GM06990 (cell line): Measurements from ENCODE around the gene SRSF6.
A peak's percentile ranks its signal among the peaks of the same experiment; 100 is the strongest.

Experiments used
- DNase-seq: peaks from one replicate; pipeline ENCODE4 v3.0.0-alpha.2; 2011; ENCODE audit not compliant: insufficient read length; ENCODE audit errors: extremely low read depth
- H3K27me3 ChIP-seq: replicated peaks from 2 replicates; pipeline ENCODE4 v1.6.0; 2011; ENCODE audit warnings: low read length; ENCODE audit not compliant: control insufficient read depth, insufficient read depth
- H3K36me3 ChIP-seq: 2 replicates; pipeline ENCODE4 v1.5.1; 2011; ENCODE audit warnings: low read length; ENCODE audit not compliant: control insufficient read depth, insufficient read depth
- H3K4me3 ChIP-seq: replicated peaks from 2 replicates; pipeline ENCODE4 v1.5.1; 2011; ENCODE audit warnings: low read depth, mild to moderate bottlenecking, control low read depth, low read length
- TF ChIP-seq, protein P1 (sequence below): IDR thresholded peaks from 2 replicates; pipeline ENCODE4 v1.5.1; 2011; ENCODE audit warnings: low read length, control low read depth, mild to moderate bottlenecking, inconsistent platforms; ENCODE audit not compliant: insufficient read depth, poor library complexity, severe bottlenecking

The SRSF6 gene

DNA sequence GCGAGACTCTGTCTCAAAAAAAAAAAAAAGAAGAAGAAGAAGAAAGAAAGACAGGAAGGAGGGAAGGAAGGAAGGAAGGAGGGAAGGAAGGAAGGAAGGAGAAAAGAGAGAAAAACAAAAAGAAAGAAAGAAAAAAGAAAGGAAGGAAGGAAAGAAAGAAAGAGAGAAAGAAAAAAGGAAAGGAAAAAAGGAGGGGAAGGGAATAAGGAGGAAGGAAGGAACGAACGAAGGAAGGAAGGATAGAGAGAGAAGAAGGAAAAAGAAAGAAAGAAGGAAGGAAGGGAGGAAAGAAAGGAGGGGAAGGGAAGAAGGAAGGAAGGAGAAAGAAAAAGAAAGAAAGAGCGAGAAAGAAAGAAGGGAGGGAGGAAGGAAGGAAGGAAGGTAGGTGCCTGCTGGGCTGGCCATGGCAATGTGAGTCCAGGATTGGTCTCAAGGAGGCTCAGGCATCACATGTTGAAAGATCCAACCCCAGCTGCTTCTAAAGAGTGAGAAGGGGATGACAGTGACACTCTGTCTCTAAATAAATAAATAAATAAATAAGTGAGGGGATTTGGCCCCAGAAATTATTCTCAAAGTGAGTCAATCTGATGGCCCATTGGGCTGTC lies 24.3 kb upstream of the SRSF6 start:
- H3K27me3 ChIP-seq: no peaks in the 10 kb centered on the region
- no peaks in the 10 kb centered on the region for H3K36me3 ChIP-seq
- no peak overlapping the region for H3K4me3 ChIP-seq
- DNase-seq: no peak
- TF ChIP-seq, protein P1, sequence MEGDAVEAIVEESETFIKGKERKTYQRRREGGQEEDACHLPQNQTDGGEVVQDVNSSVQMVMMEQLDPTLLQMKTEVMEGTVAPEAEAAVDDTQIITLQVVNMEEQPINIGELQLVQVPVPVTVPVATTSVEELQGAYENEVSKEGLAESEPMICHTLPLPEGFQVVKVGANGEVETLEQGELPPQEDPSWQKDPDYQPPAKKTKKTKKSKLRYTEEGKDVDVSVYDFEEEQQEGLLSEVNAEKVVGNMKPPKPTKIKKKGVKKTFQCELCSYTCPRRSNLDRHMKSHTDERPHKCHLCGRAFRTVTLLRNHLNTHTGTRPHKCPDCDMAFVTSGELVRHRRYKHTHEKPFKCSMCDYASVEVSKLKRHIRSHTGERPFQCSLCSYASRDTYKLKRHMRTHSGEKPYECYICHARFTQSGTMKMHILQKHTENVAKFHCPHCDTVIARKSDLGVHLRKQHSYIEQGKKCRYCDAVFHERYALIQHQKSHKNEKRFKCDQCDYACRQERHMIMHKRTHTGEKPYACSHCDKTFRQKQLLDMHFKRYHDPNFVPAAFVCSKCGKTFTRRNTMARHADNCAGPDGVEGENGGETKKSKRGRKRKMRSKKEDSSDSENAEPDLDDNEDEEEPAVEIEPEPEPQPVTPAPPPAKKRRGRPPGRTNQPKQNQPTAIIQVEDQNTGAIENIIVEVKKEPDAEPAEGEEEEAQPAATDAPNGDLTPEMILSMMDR: no peak

DNA sequence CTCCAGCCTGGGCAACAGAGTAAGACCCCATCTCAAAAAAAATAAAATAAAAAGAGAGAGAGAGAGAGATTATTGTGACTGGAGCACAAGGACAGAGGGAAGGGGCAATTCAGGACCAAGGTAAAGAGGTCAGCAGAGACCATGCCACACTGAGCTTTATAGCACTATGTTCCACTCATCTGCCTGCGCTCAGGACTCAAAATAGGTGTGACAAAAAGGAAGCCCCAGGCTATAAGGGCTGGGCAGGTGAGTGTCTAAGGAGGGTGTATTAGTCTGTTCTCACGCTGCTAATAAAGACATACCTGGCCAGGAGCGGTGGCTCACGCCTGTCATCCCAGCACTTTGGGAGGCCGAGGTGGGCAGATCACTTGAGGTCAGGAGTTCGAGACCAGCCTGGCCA lies 23.1 kb upstream of the SRSF6 start:
- DNase-seq: no peak
- Histone ChIP-seq H3K36me3 (no peaks in the 10 kb centered on the region), H3K27me3 (no peaks in the 10 kb centered on the region), H3K4me3 (no peak overlapping the region)
- TF ChIP-seq, protein P1: no peak

GRCh38 chr20:43438578-43439316 lies 18.9 kb upstream of the SRSF6 start:
- Histone ChIP-seq H3K36me3 (no peaks in the 10 kb centered on the region), H3K27me3 (no peaks in the 10 kb centered on the region), H3K4me3 (no peak overlapping the region)
- TF ChIP-seq, protein P1: no peak
- peak; percentile 58 for DNase-seq

DNA sequence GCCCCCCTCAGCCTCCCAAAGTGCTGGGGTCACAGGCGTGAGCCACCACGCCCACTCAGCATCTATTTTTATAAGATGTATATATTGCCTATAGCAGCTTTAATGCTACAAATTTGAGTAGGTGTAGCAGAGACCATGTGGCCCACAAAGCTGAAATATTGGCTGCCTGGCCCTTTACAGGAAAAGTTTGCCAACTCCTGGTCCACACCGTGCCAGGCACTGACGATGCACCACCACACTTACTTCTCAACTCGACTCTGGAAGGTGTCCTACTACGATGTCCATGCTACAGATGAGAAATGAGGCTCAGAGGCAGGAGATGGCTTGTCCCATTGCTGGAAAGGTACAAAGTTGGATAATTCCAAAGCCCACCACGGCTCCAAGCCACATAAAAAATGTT lies 17.2 kb upstream of the SRSF6 start:
- H3K36me3 ChIP-seq: no peaks in the 10 kb centered on the region
- TF ChIP-seq, protein P1: no peak
- no peak overlapping the region for H3K4me3 ChIP-seq
- DNase-seq: no peak
- no peaks in the 10 kb centered on the region for H3K27me3 ChIP-seq

GRCh38 chr20:43442282-43442880 lies 15.3 kb upstream of the SRSF6 start:
- DNase-seq: no peak
- Histone ChIP-seq H3K27me3 (no peaks in the 10 kb centered on the region), H3K4me3 (no peak overlapping the region), H3K36me3 (no peaks in the 10 kb centered on the region)
- TF ChIP-seq, protein P1: no peak
